ENCODE measurements around the gene MAN1C1. TPM values are rescaled to one million over a fixed set of nuclear protein-coding genes. Genes with fewer than 3 reads are reported as not detected.

The MAN1C1 gene
- total and polyA plus RNA-seq, 7 donors, result 0.69 to 32.1 (median 12.8) TPM

DNA sequence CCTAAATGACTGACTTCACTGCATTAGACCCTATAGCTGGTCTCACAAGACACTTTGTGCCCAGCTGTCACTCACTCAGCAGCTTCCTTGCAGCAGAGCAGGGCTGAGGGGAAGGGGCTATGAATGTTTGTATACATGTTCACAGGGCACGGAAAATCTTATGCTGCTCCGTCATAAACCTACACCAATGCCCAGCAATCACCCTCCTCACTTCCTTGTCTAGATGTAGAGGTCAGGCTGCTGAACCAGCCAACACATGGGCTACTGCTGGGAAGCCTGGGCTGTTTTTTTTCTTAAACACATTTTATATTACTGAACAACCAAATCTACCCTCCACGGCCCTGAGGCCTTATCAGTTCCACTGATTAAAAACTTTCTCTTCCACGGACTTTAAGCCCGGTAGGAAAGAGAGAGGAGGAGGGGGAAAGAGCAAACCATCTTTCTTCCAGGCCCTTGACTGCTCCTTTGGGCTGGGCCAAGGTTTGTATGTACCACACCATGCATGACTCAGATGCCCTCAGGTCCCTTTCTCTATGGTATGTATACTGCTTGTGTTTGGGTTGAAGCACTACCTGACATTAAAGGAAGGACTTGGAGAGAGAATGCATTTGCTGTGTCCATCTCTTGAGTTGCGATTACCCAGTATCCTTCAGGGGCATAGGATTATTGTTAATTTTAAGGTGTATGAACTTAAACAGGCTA, 215.9 kb downstream of the MAN1C1 start:
- no peaks in the 10 kb centered on the region for H3K27me3 ChIP-seq
- H3K9me3 ChIP-seq, result no peaks in the 10 kb centered on the region
- H3K4me3 ChIP-seq, result no peak overlapping the region
- TF ChIP-seq POLR2A (IDR thresholded peaks at IDR 0.05) (no peak), CTCF (IDR thresholded peaks at IDR 0.05) (no peak), POLR2AphosphoS5 (IDR thresholded peaks at IDR 0.05) (no peak), EP300 (IDR thresholded peaks at IDR 0.05) (no peak)
- intact Hi-C loops (cut with DNase I), result no loop called here
- no peak for DNase-seq
- H3K36me3 ChIP-seq, result peaks cover 46 to 83% (median 58%) of the 10 kb centered on the region in 4 donors
- 83 to 87% methylated on average over 6 of the region's 6 CpGs for WGBS, 2 donors
- H3K27ac ChIP-seq, result no peak overlapping the region
- H3K4me1 ChIP-seq, result no peaks in the 10 kb centered on the region

GRCh38 chr1:25833158-25833557, 216.6 kb downstream of the MAN1C1 start:
- intact Hi-C loops (cut with DNase I), result no loop called here
- H3K9me3 ChIP-seq, result no peaks in the 10 kb centered on the region
- H3K4me3 ChIP-seq, result no peak overlapping the region
- H3K27ac ChIP-seq, result no peak overlapping the region
- H3K27me3 ChIP-seq, result no peaks in the 10 kb centered on the region
- WGBS, 2 donors, result 96 to 98% methylated on average over 5 of the region's 5 CpGs
- H3K36me3 ChIP-seq, result peaks cover 40 to 77% (median 52%) of the 10 kb centered on the region in 4 donors
- no peaks in the 10 kb centered on the region for H3K4me1 ChIP-seq
- TF ChIP-seq POLR2AphosphoS5 (IDR thresholded peaks at IDR 0.05), result no peak
- TF ChIP-seq CTCF (IDR thresholded peaks at IDR 0.05), result no peak
- no peak for TF ChIP-seq EP300 (IDR thresholded peaks at IDR 0.05)
- no peak for TF ChIP-seq POLR2A (IDR thresholded peaks at IDR 0.05)
- DNase-seq, result no peak

Other genes with a start within 250 kb of the MAN1C1 start
- under 1 TPM in 2 of 4 donors, not detected in 2; 0.36 to 0.83 TPM for gene RHCE, start 196.0 kb upstream of the MAN1C1 start, total RNA-seq
- gene RHCE, start 196.0 kb upstream of the MAN1C1 start, polyA plus RNA-seq, result under 1 TPM in 1 of 3 donors, not detected in 2; 0.07 TPM
- 10 to 100 TPM; 11.8 to 20.2 (median 15.4) TPM for gene MACO1, start 185.9 kb upstream of the MAN1C1 start, total RNA-seq
- 10 to 100 TPM in 1 of 3 donors, 1 to 10 TPM in 2; 2.4 to 10.9 (median 3.0) TPM for gene MACO1, start 185.9 kb upstream of the MAN1C1 start, polyA plus RNA-seq
- 10 to 100 TPM in 2 of 4 donors, 1 to 10 TPM in 2; 9.1 to 17.4 (median 10.3) TPM for gene LDLRAP1, start 73.2 kb upstream of the MAN1C1 start, total RNA-seq
- gene LDLRAP1, start 73.2 kb upstream of the MAN1C1 start, polyA plus RNA-seq, result 10 to 100 TPM; 25.9 to 35.8 (median 30.0) TPM
- gene SELENON, start 183.4 kb downstream of the MAN1C1 start, total RNA-seq, result 10 to 100 TPM; 15.5 to 37.4 (median 19.7) TPM
- 10 to 100 TPM in 1 of 3 donors, 1 to 10 TPM in 2; 4.6 to 28.9 (median 6.6) TPM for gene SELENON, start 183.4 kb downstream of the MAN1C1 start, polyA plus RNA-seq
- 100 to 1,000 TPM; 106 to 150 (median 121) TPM for gene MTFR1L, start 203.2 kb downstream of the MAN1C1 start, total RNA-seq
- gene MTFR1L, start 203.2 kb downstream of the MAN1C1 start, polyA plus RNA-seq, result 10 to 100 TPM; 26.1 to 38.4 (median 36.1) TPM
- gene AUNIP, start 242.7 kb downstream of the MAN1C1 start, total RNA-seq, result not detected
- 1 to 10 TPM in 1 of 3 donors, under 1 TPM in 1, not detected in 1; 0.46 to 1.9 TPM for gene AUNIP, start 242.7 kb downstream of the MAN1C1 start, polyA plus RNA-seq

Data from sigmoid colon (tissue), 7 donors.